Adipocyte (in vitro differentiated cells): ENCODE measurements around the gene RGS12.

Experiments
- DNase-seq: peaks from one replicate; pipeline ENCODE4 v3.0.0-alpha.2; 2015; ENCODE audit warnings: low read depth
- H3K27me3 ChIP-seq: replicated peaks from 2 replicates; pipeline ENCODE4 v1.7.0; 2013; ENCODE audit warnings: mild to moderate bottlenecking, low read length, moderate library complexity; ENCODE audit not compliant: control insufficient read depth, insufficient read depth
- H3K36me3 ChIP-seq: 2 replicates; pipeline ENCODE4 v1.7.0; 2013; ENCODE audit warnings: low read length, mild to moderate bottlenecking, moderate library complexity; ENCODE audit not compliant: control insufficient read depth, insufficient read depth, severe bottlenecking
- H3K4me1 ChIP-seq: 2 replicates; pipeline ENCODE4 v1.7.0; 2013; ENCODE audit warnings: mild to moderate bottlenecking, low read length, moderate library complexity; ENCODE audit not compliant: control insufficient read depth, insufficient read depth
- H3K4me3 ChIP-seq: 2 replicates; pipeline ENCODE4 v1.7.0; 2013; ENCODE audit warnings: mild to moderate bottlenecking, low read length, moderate library complexity
- H3K9ac ChIP-seq: 2 replicates; pipeline ENCODE4 v1.7.0; 2013; ENCODE audit warnings: mild to moderate bottlenecking, low read length, moderate library complexity
- H3K9me3 ChIP-seq: 2 replicates; pipeline ENCODE4 v1.7.0; 2013; ENCODE audit warnings: mild to moderate bottlenecking, low read length, moderate library complexity; ENCODE audit not compliant: control insufficient read depth

RGS12 gene

GRCh38 chr4:3248811-3249661 is 43.8 kb upstream of the RGS12 start, which contains the start of gene MSANTD1:
Gene MSANTD1 (plus strand): TSS chr4:3249159. CDS start chr4:3249223, 64 bp downstream.
- no peak for DNase-seq
- H3K27me3 ChIP-seq: no peaks in the 10 kb centered on the region
- H3K4me3 ChIP-seq: no peak within 1 kb of the TSS
- no peak within 1 kb of the TSS for H3K9ac ChIP-seq
- no peaks in the 10 kb centered on the region for H3K9me3 ChIP-seq
- H3K4me1 ChIP-seq: no peaks in the 10 kb centered on the region
- H3K36me3 ChIP-seq: no peaks in the 10 kb centered on the region

DNA sequence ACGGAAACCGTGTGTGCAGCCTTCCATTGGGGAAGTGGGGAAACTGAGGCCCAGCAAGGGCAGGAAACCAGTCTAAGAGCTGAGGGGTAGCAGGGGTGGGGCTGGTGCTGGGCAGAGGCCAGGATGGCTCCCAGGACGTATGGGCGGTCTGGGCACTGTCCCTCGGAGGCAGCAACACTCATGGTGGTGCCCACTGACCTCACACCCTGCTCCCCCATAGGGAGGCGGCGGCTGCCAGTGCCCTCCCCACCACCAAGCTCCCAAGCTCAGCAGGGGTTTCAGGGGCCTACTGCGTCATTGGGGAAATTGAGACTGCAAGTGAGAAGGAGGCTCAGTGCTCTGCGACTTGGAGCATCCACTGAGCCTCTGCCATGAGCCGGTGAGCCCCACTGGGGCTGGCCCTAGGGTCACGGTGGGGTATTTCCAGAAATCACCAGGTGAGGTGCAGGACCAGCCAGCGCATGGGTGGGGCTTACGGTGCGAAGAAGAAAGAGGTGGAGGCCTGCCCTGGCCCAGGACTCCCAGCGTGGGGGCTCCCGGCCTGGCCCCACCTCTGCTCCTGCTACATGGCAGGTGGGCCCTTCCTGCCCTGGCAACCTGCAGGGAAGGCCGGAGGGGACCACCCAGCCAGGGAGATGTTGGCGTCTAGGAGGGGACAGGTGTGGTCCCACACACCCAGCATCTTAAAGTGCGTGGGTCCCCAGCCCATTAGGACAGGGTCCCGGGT is 42.9 kb upstream of the RGS12 start:
- Histone ChIP-seq H3K9ac (no peak overlapping the region), H3K9me3 (no peaks in the 10 kb centered on the region), H3K27me3 (no peaks in the 10 kb centered on the region), H3K36me3 (no peaks in the 10 kb centered on the region), H3K4me3 (no peak overlapping the region), H3K4me1 (no peaks in the 10 kb centered on the region)
- DNase-seq: no peak

DNA sequence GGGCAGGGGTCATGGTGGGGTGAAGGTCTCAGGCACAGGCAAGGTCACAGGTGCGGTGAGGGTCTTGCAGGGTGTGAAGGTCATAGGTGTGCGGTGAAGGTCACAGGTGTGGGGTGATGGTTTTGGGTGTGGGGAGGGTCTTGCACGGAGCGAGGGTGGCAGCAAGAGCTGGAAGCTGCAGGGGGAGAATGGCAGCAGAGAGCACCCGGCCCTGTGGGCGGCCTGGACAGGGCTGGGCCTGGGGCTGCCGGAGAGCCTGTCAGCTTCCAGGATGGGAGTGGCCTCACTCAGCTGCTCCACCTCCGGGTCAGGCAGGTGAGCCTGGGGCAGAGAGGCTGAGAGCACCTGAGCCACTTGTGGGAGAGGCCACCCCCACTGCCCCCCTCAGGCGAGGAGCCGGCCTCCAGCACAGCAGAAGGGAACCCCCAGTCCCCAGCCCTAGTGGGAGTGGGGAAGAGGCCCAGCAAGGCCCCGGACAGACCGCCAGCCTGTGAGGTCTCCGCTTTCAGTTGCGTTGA is 42.3 kb upstream of the RGS12 start:
- no peak overlapping the region for H3K4me3 ChIP-seq
- H3K9me3 ChIP-seq: no peaks in the 10 kb centered on the region
- H3K27me3 ChIP-seq: no peaks in the 10 kb centered on the region
- no peak for DNase-seq
- no peaks in the 10 kb centered on the region for H3K36me3 ChIP-seq
- H3K4me1 ChIP-seq: no peaks in the 10 kb centered on the region
- H3K9ac ChIP-seq: no peak overlapping the region

DNA sequence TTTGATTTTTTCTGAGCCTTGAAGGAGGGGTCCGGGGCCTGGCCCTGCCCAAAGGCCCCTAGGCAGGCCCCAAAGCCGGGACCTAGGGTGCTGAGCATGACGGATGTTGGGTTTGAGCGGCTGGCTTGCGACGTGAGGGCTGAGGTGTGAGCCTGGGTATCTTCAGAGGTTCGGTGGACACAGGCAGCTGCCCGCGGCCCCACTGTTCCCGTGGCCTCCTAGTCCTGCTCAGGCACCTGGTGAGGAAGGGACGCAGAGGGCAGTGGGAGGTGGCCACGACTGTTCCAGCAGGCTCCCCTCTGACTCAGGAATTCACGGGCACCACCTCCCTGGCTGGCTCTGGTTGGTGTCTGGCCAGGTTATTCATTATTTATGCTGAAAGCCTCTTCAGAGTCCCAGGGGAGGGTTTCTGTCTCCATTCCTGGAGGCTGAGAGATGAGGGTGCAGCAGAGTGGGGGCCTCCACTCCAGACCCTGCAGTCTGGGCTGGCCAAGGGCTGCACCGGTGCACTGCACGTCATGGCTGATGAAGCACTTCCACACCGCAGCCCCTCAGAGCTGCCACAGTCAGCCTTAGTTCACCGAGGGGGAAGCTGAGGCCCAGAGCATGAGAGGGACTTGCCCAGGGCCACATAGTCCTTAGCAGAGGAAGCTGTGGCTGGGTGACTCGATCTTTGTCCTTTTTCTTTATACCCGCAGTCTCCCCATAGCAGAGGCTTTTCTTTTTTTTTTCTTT is 41.7 kb upstream of the RGS12 start:
- Histone ChIP-seq H3K9me3 (no peaks in the 10 kb centered on the region), H3K9ac (no peak overlapping the region), H3K27me3 (no peaks in the 10 kb centered on the region), H3K4me1 (no peaks in the 10 kb centered on the region), H3K4me3 (no peak overlapping the region), H3K36me3 (no peaks in the 10 kb centered on the region)
- no peak for DNase-seq

GRCh38 chr4:3251691-3252479 is 40.9 kb upstream of the RGS12 start:
- no peak overlapping the region for H3K4me3 ChIP-seq
- no peak for DNase-seq
- H3K4me1 ChIP-seq: no peaks in the 10 kb centered on the region
- H3K36me3 ChIP-seq: no peaks in the 10 kb centered on the region
- H3K9ac ChIP-seq: no peak overlapping the region
- no peaks in the 10 kb centered on the region for H3K27me3 ChIP-seq
- H3K9me3 ChIP-seq: no peaks in the 10 kb centered on the region

DNA sequence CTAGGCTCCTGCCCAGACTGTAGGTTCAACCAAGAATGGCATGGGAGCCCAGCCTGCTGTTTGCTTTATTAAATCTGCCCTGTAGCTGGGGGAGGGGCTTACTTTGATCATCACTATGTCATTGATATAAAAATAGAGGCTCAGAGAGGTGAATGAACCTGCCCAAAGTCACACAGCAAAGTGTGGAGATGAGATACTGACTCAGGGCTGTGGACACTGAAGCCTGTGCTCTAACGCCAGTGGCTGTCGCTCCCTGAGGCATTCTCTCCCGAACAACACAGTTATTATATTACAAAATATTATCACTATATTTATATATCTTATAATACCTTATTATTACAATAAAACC is 40.4 kb upstream of the RGS12 start:
- H3K36me3 ChIP-seq: no peaks in the 10 kb centered on the region
- DNase-seq: no peak
- no peaks in the 10 kb centered on the region for H3K27me3 ChIP-seq
- H3K9ac ChIP-seq: no peak overlapping the region
- H3K4me3 ChIP-seq: no peak overlapping the region
- no peaks in the 10 kb centered on the region for H3K9me3 ChIP-seq
- no peaks in the 10 kb centered on the region for H3K4me1 ChIP-seq

GRCh38 chr4:3252831-3253641 is 39.8 kb upstream of the RGS12 start:
- Histone ChIP-seq H3K4me3 (no peak overlapping the region), H3K36me3 (no peaks in the 10 kb centered on the region), H3K4me1 (no peaks in the 10 kb centered on the region), H3K9me3 (no peaks in the 10 kb centered on the region), H3K27me3 (no peaks in the 10 kb centered on the region), H3K9ac (no peak overlapping the region)
- no peak for DNase-seq

DNA sequence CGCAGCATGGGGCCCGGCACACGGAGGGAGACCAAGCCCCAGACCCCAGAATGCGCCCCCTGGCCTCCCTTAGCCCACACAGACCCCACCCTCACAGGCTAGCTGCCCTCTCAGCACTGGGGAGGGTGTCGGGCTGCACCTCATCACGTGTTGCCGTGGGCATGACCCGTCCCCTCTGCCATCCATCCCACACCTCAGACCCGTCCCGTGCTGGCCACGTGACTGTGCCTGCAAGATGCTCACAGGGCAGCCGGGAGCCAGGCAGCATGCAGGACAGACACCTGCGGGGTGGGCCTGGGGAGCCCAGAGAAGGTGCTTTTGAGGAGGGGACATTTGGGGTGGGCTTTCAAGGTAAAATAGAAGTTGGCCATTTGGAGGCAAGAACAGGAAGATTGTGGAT is 39.0 kb upstream of the RGS12 start:
- no peak for DNase-seq
- no peaks in the 10 kb centered on the region for H3K36me3 ChIP-seq
- no peak overlapping the region for H3K4me3 ChIP-seq
- H3K9me3 ChIP-seq: no peaks in the 10 kb centered on the region
- no peaks in the 10 kb centered on the region for H3K27me3 ChIP-seq
- no peak overlapping the region for H3K9ac ChIP-seq
- no peaks in the 10 kb centered on the region for H3K4me1 ChIP-seq

DNA sequence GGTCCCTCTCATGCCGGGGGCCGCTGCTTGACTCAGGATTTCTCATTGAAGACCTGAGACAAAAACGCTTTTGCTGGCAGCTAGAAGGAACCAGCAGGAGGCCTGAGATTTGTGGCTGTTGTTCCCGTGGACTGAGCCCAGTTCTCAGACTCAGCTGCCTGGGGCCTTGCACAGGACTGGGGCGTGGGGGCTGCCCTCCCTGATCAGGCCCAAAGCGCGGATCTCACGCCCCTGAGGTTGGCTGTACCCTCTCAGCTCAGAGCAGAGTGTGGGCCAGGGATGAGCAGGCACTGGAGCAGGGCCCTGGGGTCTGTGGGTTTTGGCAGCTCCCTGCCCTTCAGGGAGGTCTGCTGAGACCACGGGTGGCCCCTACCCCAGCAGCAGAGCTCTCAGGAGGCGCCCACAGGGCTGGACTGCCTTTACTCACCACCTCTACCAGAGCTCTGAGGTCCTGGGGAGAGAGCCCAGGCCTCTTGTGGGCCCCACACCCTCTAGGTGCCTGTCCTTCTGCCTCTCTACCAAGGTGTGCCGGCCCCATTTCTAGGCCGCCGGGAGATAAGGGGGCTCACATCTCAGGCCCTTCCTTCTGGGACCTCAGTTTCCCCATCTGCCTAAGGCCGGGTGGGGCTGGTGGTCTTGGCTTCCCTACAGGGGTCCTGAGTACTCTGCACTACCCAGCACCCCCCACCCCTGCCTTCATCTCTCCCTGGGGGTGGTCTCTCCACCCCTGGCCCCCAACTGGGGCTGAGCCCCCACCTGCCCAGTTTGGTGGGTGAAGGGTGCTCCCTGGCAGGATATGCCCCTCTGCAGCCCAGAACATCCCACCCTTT is 38.3 kb upstream of the RGS12 start:
- Histone ChIP-seq H3K4me1 (no peaks in the 10 kb centered on the region), H3K27me3 (no peaks in the 10 kb centered on the region), H3K4me3 (no peak overlapping the region), H3K9me3 (no peaks in the 10 kb centered on the region), H3K9ac (no peak overlapping the region), H3K36me3 (no peaks in the 10 kb centered on the region)
- DNase-seq: no peak
